ENCODE data around the gene USHBP1.

DNA sequence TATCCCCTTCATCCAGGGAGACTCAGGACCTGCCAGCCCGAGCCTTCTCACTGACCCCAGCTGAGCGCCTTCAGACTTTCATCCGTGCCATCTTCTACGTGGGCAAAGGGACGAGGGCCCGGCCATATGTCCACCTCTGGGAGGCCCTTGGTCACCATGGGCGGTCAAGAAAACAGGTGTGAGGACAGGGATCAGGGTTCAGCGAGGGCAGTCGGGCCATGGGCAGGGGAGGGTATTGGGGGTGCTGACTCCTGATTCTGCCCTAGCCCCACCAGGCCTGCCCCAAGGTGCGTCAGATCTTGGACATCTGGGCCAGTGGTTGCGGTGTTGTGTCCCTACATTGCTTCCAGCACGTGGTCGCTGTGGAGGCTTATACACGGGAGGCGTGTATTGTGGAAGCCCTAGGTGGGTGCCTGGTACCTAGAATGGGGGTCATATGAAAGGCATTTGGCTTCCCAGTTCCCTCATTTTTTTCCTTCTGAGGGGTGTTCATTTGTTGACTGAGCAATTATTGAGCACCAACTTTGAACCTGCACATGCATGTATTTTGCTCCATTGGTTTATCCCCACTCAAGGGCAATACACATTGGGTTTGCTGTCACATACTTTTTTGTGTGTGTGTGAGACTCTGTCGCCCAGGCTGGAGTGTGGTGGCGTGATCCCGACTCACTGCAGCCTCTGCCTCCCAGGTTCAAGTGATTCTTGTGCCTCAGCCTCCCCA lies 21.0 kb upstream of the USHBP1 start:
- TF ChIP-seq, protein P1, sequence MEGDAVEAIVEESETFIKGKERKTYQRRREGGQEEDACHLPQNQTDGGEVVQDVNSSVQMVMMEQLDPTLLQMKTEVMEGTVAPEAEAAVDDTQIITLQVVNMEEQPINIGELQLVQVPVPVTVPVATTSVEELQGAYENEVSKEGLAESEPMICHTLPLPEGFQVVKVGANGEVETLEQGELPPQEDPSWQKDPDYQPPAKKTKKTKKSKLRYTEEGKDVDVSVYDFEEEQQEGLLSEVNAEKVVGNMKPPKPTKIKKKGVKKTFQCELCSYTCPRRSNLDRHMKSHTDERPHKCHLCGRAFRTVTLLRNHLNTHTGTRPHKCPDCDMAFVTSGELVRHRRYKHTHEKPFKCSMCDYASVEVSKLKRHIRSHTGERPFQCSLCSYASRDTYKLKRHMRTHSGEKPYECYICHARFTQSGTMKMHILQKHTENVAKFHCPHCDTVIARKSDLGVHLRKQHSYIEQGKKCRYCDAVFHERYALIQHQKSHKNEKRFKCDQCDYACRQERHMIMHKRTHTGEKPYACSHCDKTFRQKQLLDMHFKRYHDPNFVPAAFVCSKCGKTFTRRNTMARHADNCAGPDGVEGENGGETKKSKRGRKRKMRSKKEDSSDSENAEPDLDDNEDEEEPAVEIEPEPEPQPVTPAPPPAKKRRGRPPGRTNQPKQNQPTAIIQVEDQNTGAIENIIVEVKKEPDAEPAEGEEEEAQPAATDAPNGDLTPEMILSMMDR (IDR thresholded peaks at IDR 0.05; ENCODE audit: borderline replicate concordance, extremely low read depth, low read length, poor library complexity, severe bottlenecking), result no peak
- TF ChIP-seq EZH2 (IDR thresholded peaks at IDR 0.05; ENCODE audit: borderline replicate concordance, low read depth, low read length, severe bottlenecking), result no peak
